Upper lobe of left lung (tissue), 6 donors: ENCODE data around the gene MS4A18. TPM values are rescaled to one million over a fixed set of nuclear protein-coding genes. Genes with fewer than 3 reads are reported as not detected.
"Not testable (repeated sequence)": the region's sequence is repeated elsewhere in the genome, so short reads cannot be mapped to it uniquely, and the experiment has no call there.

Experiments used
- ATAC-seq, 2 donors: fragments of 200-7000 bp; cut with Tn5 transposase; one replicate each; pipeline ENCODE4 v1.9.1; 2022; ENCODE audit warnings: mild to moderate bottlenecking in 2 of 2, moderate library complexity in 2 of 2; ENCODE audit not compliant: low FRiP score in 2 of 2
- DNase-seq, 2 donors: peaks; one replicate each; pipeline ENCODE4 v3.0.0-alpha.2; 2019 to 2020
- H3K27ac ChIP-seq, 4 donors: fragments of 200-600 bp; sonication (generic); one replicate each; pipeline ENCODE4 v1.5.1; 2016 to 2019
- H3K27me3 ChIP-seq, 4 donors: fragments of 200-600 bp; sonication (generic); one replicate each; pipeline ENCODE4 v1.5.1; 2017 to 2019
- H3K36me3 ChIP-seq, 4 donors: fragments of 200-600 bp; sonication (generic); one replicate each; pipeline ENCODE4 v1.5.1; 2016 to 2019
- H3K4me1 ChIP-seq, 4 donors: fragments of 200-600 bp; sonication (generic); one replicate each; pipeline ENCODE4 v1.5.1; 2018 to 2019
- H3K4me3 ChIP-seq, 4 donors: fragments of 200-600 bp; sonication (generic); one replicate each; pipeline ENCODE4 v1.5.1; 2017 to 2019; ENCODE audit warnings: mild to moderate bottlenecking in 2 of 4, moderate library complexity in 1 of 4
- H3K9me3 ChIP-seq, 4 donors: fragments of 200-600 bp; sonication (generic); one replicate each; pipeline ENCODE4 v1.5.1; 2018 to 2019
- EP300 ChIP-seq, 4 donors: sonication (generic); formaldehyde crosslinking; IDR thresholded peaks; one replicate each; pipeline ENCODE4 v1.5.1; 2017; ENCODE audit warnings: antibody characterized with exemption in 4 of 4, control low read depth in 2 of 4
- POLR2A ChIP-seq, 4 donors: fragments of 450-650 bp; IDR thresholded peaks; one replicate each; pipeline ENCODE4 v1.5.1; 2016 to 2017; ENCODE audit warnings: antibody characterized with exemption in 4 of 4, mild to moderate bottlenecking in 2 of 4
- POLR2AphosphoS5 ChIP-seq, 2 donors: sonication (generic); formaldehyde crosslinking; IDR thresholded peaks; one replicate each; pipeline ENCODE4 v1.5.1; 2017; ENCODE audit warnings: antibody characterized with exemption in 2 of 2
- WGBS, 2 donors: methylation state at CpG; one replicate each; pipeline ENCODE4 v1.1.5; 2017 to 2018; 5-methylcytosine and 5-hydroxymethylcytosine counted together
- total RNA-seq, 6 donors: library from RNA; depleted of rRNA in 4 of 6; stranded (reverse); fragments of >200 nt in 4 of 6; gene quantifications; one replicate each; pipeline versions ENCODE4 v1.1.0 to v1.2.1, GENCODE V29; 2016 to 2021
- TF ChIP-seq, protein P1 (sequence below), 6 experiments: fragments of 450-650 bp in 4 of 6; fragments of 200-600 bp in 2 of 6; sonication (generic) in 2 of 6; IDR thresholded peaks; one replicate each; pipeline ENCODE4 v1.5.1; 2016 to 2019; ENCODE audit warnings: antibody characterized with exemption in 6 of 6
- donor health status: DM: no; HTN: no; CAD: no; lungs with moderate emphysema.
- donor health status: DM: no; HTN: yes; CAD: no; lungs with severe emphysema.

The MS4A18 gene
- total RNA-seq, 6 donors from 2014 or later, result not detected

- no peak overlapping the region for H3K27ac ChIP-seq
- DNase-seq (no peak), ATAC-seq (no peak)
- 90 to 92% methylated on average over 12 of the region's 12 CpGs for WGBS, 2 donors
- H3K4me1 ChIP-seq, result peaks cover 0 to 3% (median 0%) of the 10 kb centered on the region in 4 donors
- TF ChIP-seq POLR2AphosphoS5 (IDR thresholded peaks at IDR 0.05), result no peak
- TF ChIP-seq POLR2A (IDR thresholded peaks at IDR 0.05), result no peak
- no peak for TF ChIP-seq EP300 (IDR thresholded peaks at IDR 0.05)
- TF ChIP-seq, protein P1, sequence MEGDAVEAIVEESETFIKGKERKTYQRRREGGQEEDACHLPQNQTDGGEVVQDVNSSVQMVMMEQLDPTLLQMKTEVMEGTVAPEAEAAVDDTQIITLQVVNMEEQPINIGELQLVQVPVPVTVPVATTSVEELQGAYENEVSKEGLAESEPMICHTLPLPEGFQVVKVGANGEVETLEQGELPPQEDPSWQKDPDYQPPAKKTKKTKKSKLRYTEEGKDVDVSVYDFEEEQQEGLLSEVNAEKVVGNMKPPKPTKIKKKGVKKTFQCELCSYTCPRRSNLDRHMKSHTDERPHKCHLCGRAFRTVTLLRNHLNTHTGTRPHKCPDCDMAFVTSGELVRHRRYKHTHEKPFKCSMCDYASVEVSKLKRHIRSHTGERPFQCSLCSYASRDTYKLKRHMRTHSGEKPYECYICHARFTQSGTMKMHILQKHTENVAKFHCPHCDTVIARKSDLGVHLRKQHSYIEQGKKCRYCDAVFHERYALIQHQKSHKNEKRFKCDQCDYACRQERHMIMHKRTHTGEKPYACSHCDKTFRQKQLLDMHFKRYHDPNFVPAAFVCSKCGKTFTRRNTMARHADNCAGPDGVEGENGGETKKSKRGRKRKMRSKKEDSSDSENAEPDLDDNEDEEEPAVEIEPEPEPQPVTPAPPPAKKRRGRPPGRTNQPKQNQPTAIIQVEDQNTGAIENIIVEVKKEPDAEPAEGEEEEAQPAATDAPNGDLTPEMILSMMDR (IDR thresholded peaks at IDR 0.05), result no peak
- H3K4me3 ChIP-seq, result no peak overlapping the region
- H3K27me3 ChIP-seq, result no peaks in the 10 kb centered on the region
- H3K36me3 ChIP-seq, result no peaks in the 10 kb centered on the region
- no peaks in the 10 kb centered on the region for H3K9me3 ChIP-seq
Observed at GRCh38 chr11:60703374-60703773, 21.1 kb upstream of the MS4A18 start.

DNA sequence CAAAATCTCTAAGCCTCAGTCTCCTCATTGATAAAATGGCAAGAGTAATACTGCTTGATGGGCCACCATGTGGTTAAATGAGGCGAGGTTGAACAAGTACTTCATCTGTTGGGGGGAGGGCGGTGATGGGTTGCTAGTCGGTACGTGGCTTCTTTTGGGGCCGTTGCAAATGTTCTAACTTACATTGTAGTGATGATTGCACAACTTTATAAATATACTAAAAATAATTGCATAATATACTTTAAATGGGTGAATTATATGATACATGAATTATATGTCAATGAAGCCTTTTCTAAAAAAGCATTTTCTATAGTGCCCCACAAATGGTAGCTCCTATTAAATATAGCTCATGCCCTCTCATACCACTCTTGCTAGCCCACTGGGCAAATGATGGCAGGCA lies 18.6 kb upstream of the MS4A18 start:
- ATAC-seq, result no peak
- peaks cover 0 to 3% (median 0%) of the 10 kb centered on the region in 4 donors for H3K4me1 ChIP-seq
- no peaks in the 10 kb centered on the region for H3K9me3 ChIP-seq
- no peak overlapping the region for H3K27ac ChIP-seq
- DNase-seq, result no peak
- H3K27me3 ChIP-seq, result no peaks in the 10 kb centered on the region
- H3K36me3 ChIP-seq, result no peaks in the 10 kb centered on the region
- 61 to 72% methylated on average over 5 of the region's 5 CpGs for WGBS, 2 donors
- no peak overlapping the region for H3K4me3 ChIP-seq
- TF ChIP-seq POLR2AphosphoS5 (IDR thresholded peaks at IDR 0.05) (no peak), POLR2A (IDR thresholded peaks at IDR 0.05) (no peak), EP300 (IDR thresholded peaks at IDR 0.05) (no peak)
- TF ChIP-seq, protein P1 (IDR thresholded peaks at IDR 0.05), result no peak

GRCh38 chr11:60706931-60707330 lies 17.6 kb upstream of the MS4A18 start:
- WGBS, 2 donors, result 87 to 91% methylated on average over 5 of the region's 5 CpGs
- no peaks in the 10 kb centered on the region for H3K36me3 ChIP-seq
- no peaks in the 10 kb centered on the region for H3K4me1 ChIP-seq
- TF ChIP-seq POLR2AphosphoS5 (IDR thresholded peaks at IDR 0.05), result no peak
- H3K27ac ChIP-seq, result no peak overlapping the region
- no peak overlapping the region for H3K4me3 ChIP-seq
- ATAC-seq (no peak), DNase-seq (no peak)
- H3K27me3 ChIP-seq, result no peaks in the 10 kb centered on the region
- H3K9me3 ChIP-seq, result no peaks in the 10 kb centered on the region

DNA sequence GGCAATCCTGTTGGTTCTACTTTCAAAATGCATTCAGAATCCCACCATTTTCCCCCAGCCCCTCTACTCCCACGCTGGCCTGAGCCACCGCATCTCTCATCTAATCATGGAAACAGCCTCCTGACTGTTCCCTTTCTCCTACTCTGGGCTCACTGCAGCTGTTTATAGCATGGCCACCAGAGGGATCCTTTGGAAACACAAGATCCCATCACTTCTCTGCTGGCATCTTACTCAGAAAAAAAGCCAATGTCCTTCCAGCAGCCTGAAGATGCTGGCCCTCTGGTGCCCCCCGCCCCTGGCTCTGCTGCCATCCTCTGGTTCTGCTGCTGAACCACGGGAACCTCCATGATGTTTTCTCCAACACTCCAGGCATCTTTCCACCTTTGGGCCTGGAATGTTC lies 14.0 kb upstream of the MS4A18 start:
- no peak for ATAC-seq
- Histone ChIP-seq H3K4me3 (no peak overlapping the region), H3K36me3 (no peaks in the 10 kb centered on the region), H3K4me1 (no peaks in the 10 kb centered on the region), H3K27ac (no peak overlapping the region), H3K27me3 (no peaks in the 10 kb centered on the region), H3K9me3 (no peaks in the 10 kb centered on the region)
- WGBS, 2 donors, result 82 to 88% methylated on average over 4 of the region's 4 CpGs
- TF ChIP-seq, protein P1 (IDR thresholded peaks at IDR 0.05), result peak in 1 of 6 experiments; percentile 15
- TF ChIP-seq POLR2A (IDR thresholded peaks at IDR 0.05), result no peak
- DNase-seq, result no peak

- DNase-seq (no peak), ATAC-seq (no peak)
- no peaks in the 10 kb centered on the region for H3K36me3 ChIP-seq
- WGBS, 2 donors, result 74 to 85% methylated on average over 4 of the region's 4 CpGs
- H3K4me1 ChIP-seq, result no peaks in the 10 kb centered on the region
- H3K4me3 ChIP-seq, result no peak overlapping the region
- H3K27ac ChIP-seq, result no peak overlapping the region
- H3K27me3 ChIP-seq, result no peaks in the 10 kb centered on the region
- H3K9me3 ChIP-seq, result no peaks in the 10 kb centered on the region
- no peak for TF ChIP-seq EP300 (IDR thresholded peaks at IDR 0.05)
- TF ChIP-seq, protein P1 (IDR thresholded peaks at IDR 0.05), result no peak
- no peak for TF ChIP-seq POLR2AphosphoS5 (IDR thresholded peaks at IDR 0.05)
- no peak for TF ChIP-seq POLR2A (IDR thresholded peaks at IDR 0.05)
Observed at GRCh38 chr11:60711276-60711675, 13.2 kb upstream of the MS4A18 start.

DNA sequence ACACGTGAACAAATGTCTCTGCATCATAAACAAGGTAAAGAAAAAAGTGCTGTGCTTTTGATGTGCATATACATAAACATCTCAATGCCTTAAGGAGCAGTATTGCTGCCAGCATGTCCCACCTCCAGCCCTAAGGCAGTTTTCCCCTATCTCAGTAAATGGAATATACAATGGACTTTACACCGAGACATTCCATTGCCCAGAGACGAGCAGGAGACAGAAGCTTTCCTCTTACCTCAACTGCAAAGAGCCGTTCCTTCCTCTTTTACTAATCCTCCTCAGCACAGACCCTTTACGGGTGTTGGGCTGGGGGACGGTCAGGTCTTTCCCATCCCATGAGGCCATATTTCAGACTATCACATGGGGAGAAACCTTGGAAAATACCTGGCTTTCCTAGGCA lies 11.1 kb upstream of the MS4A18 start:
- not testable (repeated sequence) for ATAC-seq, H3K27ac ChIP-seq, H3K9me3 ChIP-seq, H3K4me3 ChIP-seq, H3K36me3 ChIP-seq, DNase-seq, H3K4me1 ChIP-seq, H3K27me3 ChIP-seq
- WGBS, 2 donors, result 79 to 80% methylated on average over 6 of the region's 6 CpGs
